T-cell (primary cell): ENCODE measurements around the gene SCFD2. TPM values are rescaled to one million over a fixed set of nuclear protein-coding genes. Genes with fewer than 3 reads are reported as not detected.
A peak's percentile ranks its signal among the peaks of the same experiment; 100 is the strongest.

Experiments used
- ATAC-seq, 4 experiments: fragments of 200-7000 bp in 3 of 4; fragments of 150-1000 bp in 1 of 4; cut with Tn5 transposase; replicated peaks in 1 of 4; 1 replicate in 3 of 4; 2 replicates in 1 of 4; pipeline ENCODE4 v1.10.0; 2021; ENCODE audit warnings: moderate library complexity in 3 of 4, mild to moderate bottlenecking in 2 of 4, moderate number of reproducible peaks in 1 of 4
- CTCF ChIA-PET, 2 donors: fragments of 300-600 bp; sonication (Branson Sonifier 250); formaldehyde crosslinking; loops; one replicate each; lab custom pipeline; 2022; ENCODE audit warnings: antibody characterized with exemption in 2 of 2; lab: Charles Lee
- POLR2A ChIA-PET, 2 donors: fragments of 300-600 bp; sonication (Branson Sonifier 250); formaldehyde crosslinking; loops; one replicate each; lab custom pipeline; 2022; ENCODE audit warnings: antibody characterized with exemption in 2 of 2; lab: Charles Lee
- DNase-seq, 35 experiments: peaks; one replicate each; pipeline versions ENCODE4 v3.0.0 to v3.0.0-alpha.2; 2013 to 2023
- H3K27ac ChIP-seq: one replicate; pipeline ENCODE4 v1.5.1; 2013; ENCODE audit warnings: low read length
- H3K27me3 ChIP-seq, 2 experiments: replicated peaks in 1 of 2; 1 replicate in 1 of 2; 2 replicates in 1 of 2; pipeline versions ENCODE4 v1.6.1 to v1.7.0; 2013; ENCODE audit warnings: low read length in 1 of 2, mixed read lengths in 1 of 2; ENCODE audit not compliant: control insufficient read depth in 2 of 2, insufficient read depth in 2 of 2; ENCODE audit errors: extremely low read depth in 1 of 2
- H3K36me3 ChIP-seq, 2 donors: 1 replicate in 1 of 2; 2 replicates in 1 of 2; pipeline versions ENCODE4 v1.6.1 to v1.7.0; 2013; ENCODE audit warnings: low read length in 1 of 2; ENCODE audit not compliant: control insufficient read depth in 2 of 2, insufficient read depth in 1 of 2; ENCODE audit errors: extremely low read depth in 1 of 2
- H3K4me1 ChIP-seq, 2 experiments: 1 replicate in 1 of 2; 2 replicates in 1 of 2; pipeline versions ENCODE4 v1.6.1 to v1.7.0; 2013; ENCODE audit warnings: low read length in 2 of 2, mixed read lengths in 1 of 2; ENCODE audit not compliant: insufficient read depth in 2 of 2, control insufficient read depth in 1 of 2; ENCODE audit errors: extremely low read depth in 1 of 2
- H3K4me3 ChIP-seq, 2 donors: 1 replicate in 1 of 2; 2 replicates in 1 of 2; pipeline versions ENCODE4 v1.5.1 to v1.7.0; 2013; ENCODE audit warnings: mild to moderate bottlenecking in 2 of 2, low read length in 1 of 2, moderate library complexity in 1 of 2; ENCODE audit not compliant: control insufficient read depth in 1 of 2; ENCODE audit errors: extremely low read depth in 1 of 2
- H3K9me3 ChIP-seq: 2 replicates; pipeline ENCODE4 v1.7.0; 2013
- H3K27ac Mint-ChIP-seq, 2 donors: one replicate each; pipeline ENCODE4 v1.8.0; 2020 to 2021; ENCODE audit warnings: mild to moderate bottlenecking in 2 of 2, mixed read lengths in 2 of 2
- H3K27me3 Mint-ChIP-seq, 2 donors: one replicate each; pipeline ENCODE4 v1.8.0; 2021 to 2022; ENCODE audit warnings: mixed read lengths in 2 of 2
- H3K36me3 Mint-ChIP-seq: one replicate; pipeline ENCODE4 v1.8.0; 2021; ENCODE audit warnings: mixed read lengths
- H3K4me1 Mint-ChIP-seq, 3 donors: one replicate each; pipeline ENCODE4 v1.8.0; 2020 to 2022; ENCODE audit warnings: mixed read lengths in 3 of 3, mild to moderate bottlenecking in 1 of 3
- H3K4me3 Mint-ChIP-seq, 3 donors: one replicate each; pipeline ENCODE4 v1.8.0; 2020 to 2022; ENCODE audit warnings: mild to moderate bottlenecking in 3 of 3, mixed read lengths in 3 of 3, moderate library complexity in 3 of 3
- H3K9me3 Mint-ChIP-seq, 3 donors: one replicate each; pipeline ENCODE4 v1.8.0; 2020 to 2022; ENCODE audit warnings: mixed read lengths in 3 of 3
- WGBS: methylation state at CpG from one replicate; pipeline ENCODE4 v1.1.5; 2013; ENCODE audit warnings: missing lambda C conversion rate; ENCODE audit not compliant: insufficient coverage; 5-methylcytosine and 5-hydroxymethylcytosine counted together
- total RNA-seq, 35 experiments: library from RNA in 6 of 35; stranded (reverse) in 6 of 35; fragments of 120-200 nt in 1 of 35; gene quantifications; one replicate each; pipeline versions ENCODE4 v1.2.1 to v1.2.4 and lab custom pipeline; 2013 to 2026

The SCFD2 gene
- total RNA-seq, 5 donors from 2014 or later (not counting 1 experiment from before 2014, with no cell fraction given) = 19.0 to 28.9 (median 21.8) TPM

- Histone ChIP-seq H3K4me1 (peaks cover 0 to 9% of the 10 kb centered on the region in 2 experiments), H3K4me3 (no peak overlapping the region), H3K36me3 (peaks cover 0 to 2% of the 10 kb centered on the region in 2 donors), H3K27ac (no peak overlapping the region), H3K9me3 (no peaks in the 10 kb centered on the region), H3K27me3 (no peaks in the 10 kb centered on the region)
- CTCF ChIA-PET = no interaction called here
- Mint-ChIP-seq H3K9me3 (no peaks in the 10 kb centered on the region), H3K27ac (no peak overlapping the region), H3K4me1 (peaks cover 7 to 13% (median 9%) of the 10 kb centered on the region in 3 donors), H3K27me3 (no peaks in the 10 kb centered on the region), H3K4me3 (no peak overlapping the region), H3K36me3 (peaks cover 51% of the 10 kb centered on the region)
- no peak for ATAC-seq
- 98% methylated on average over 6 of the region's 6 CpGs for WGBS
- POLR2A ChIA-PET = no interaction called here
- DNase-seq = no peak
Measured at GRCh38 chr4:52877694-52878093, 488.2 kb downstream of the SCFD2 start.

- CTCF ChIA-PET = no interaction called here
- ATAC-seq (no peak), DNase-seq (no peak)
- no peaks in the 10 kb centered on the region for H3K27me3 ChIP-seq
- 100% methylated on average over 2 of the region's 2 CpGs for WGBS
- no peak overlapping the region for H3K4me3 ChIP-seq
- Mint-ChIP-seq H3K27me3 (no peaks in the 10 kb centered on the region), H3K4me1 (peaks cover 7 to 13% (median 9%) of the 10 kb centered on the region in 3 donors), H3K36me3 (peaks cover 50% of the 10 kb centered on the region), H3K9me3 (no peaks in the 10 kb centered on the region), H3K4me3 (no peak overlapping the region), H3K27ac (no peak overlapping the region)
- POLR2A ChIA-PET = no interaction called here
- H3K9me3 ChIP-seq = no peaks in the 10 kb centered on the region
- H3K27ac ChIP-seq = no peak overlapping the region
- H3K36me3 ChIP-seq = peaks cover 0 to 2% of the 10 kb centered on the region in 2 donors
- H3K4me1 ChIP-seq = peaks cover 0 to 9% of the 10 kb centered on the region in 2 experiments
Measured at GRCh38 chr4:52877036-52877435, 488.8 kb downstream of the SCFD2 start.

GRCh38 chr4:52876069-52876468 is 489.8 kb downstream of the SCFD2 start:
- Histone ChIP-seq H3K27me3 (no peaks in the 10 kb centered on the region), H3K36me3 (peaks cover 0 to 2% of the 10 kb centered on the region in 2 donors), H3K4me3 (no peak overlapping the region), H3K9me3 (no peaks in the 10 kb centered on the region), H3K4me1 (peaks cover 0 to 9% of the 10 kb centered on the region in 2 experiments), H3K27ac (no peak overlapping the region)
- POLR2A ChIA-PET = no interaction called here
- WGBS = 100% methylated on average over 1 of the region's 4 CpGs
- Mint-ChIP-seq H3K4me1 (peaks cover 7 to 13% (median 9%) of the 10 kb centered on the region in 3 donors), H3K27me3 (no peaks in the 10 kb centered on the region), H3K36me3 (peaks cover 47% of the 10 kb centered on the region), H3K27ac (no peak overlapping the region), H3K4me3 (no peak overlapping the region), H3K9me3 (no peaks in the 10 kb centered on the region)
- DNase-seq (peak in 1 of 35 experiments; percentile 7), ATAC-seq (peak in 1 of 4 experiments; percentile 48)
- CTCF ChIA-PET = interaction anchor here in 1 of 2 donors (0.8 kb wide), 1 partner anchor 110 kb away, joined by 3 read pairs; no protein-coding TSS in a partner anchor

GRCh38 chr4:52874948-52875347 is 490.9 kb downstream of the SCFD2 start:
- ChIA-PET POLR2A (no interaction called here), CTCF (interaction anchor here in 1 of 2 donors (0.6 kb wide), 1 partner anchor 19 kb away, joined by 3 read pairs; no protein-coding TSS in a partner anchor)
- peaks cover 0 to 9% of the 10 kb centered on the region in 2 experiments for H3K4me1 ChIP-seq
- peaks cover 0 to 2% of the 10 kb centered on the region in 2 donors for H3K36me3 ChIP-seq
- no peaks in the 10 kb centered on the region for H3K27me3 ChIP-seq
- DNase-seq (no peak), ATAC-seq (no peak)
- H3K27ac ChIP-seq = no peak overlapping the region
- Mint-ChIP-seq H3K4me3 (no peak overlapping the region), H3K9me3 (no peaks in the 10 kb centered on the region), H3K27me3 (no peaks in the 10 kb centered on the region), H3K27ac (no peak overlapping the region), H3K36me3 (peaks cover 52% of the 10 kb centered on the region), H3K4me1 (peaks cover 7 to 13% (median 9%) of the 10 kb centered on the region in 3 donors)
- no peak overlapping the region for H3K4me3 ChIP-seq
- H3K9me3 ChIP-seq = no peaks in the 10 kb centered on the region
- WGBS = 100% methylated on average over 3 of the region's 5 CpGs

GRCh38 chr4:52873861-52874343 is 492.0 kb downstream of the SCFD2 start:
- Histone ChIP-seq H3K27me3 (no peaks in the 10 kb centered on the region), H3K4me1 (peaks cover 0 to 9% of the 10 kb centered on the region in 2 experiments), H3K4me3 (no peak overlapping the region), H3K9me3 (no peaks in the 10 kb centered on the region), H3K36me3 (peaks cover 0 to 2% of the 10 kb centered on the region in 2 donors), H3K27ac (no peak overlapping the region)
- Mint-ChIP-seq H3K27ac (no peak overlapping the region), H3K4me3 (no peak overlapping the region), H3K9me3 (no peaks in the 10 kb centered on the region), H3K4me1 (peaks cover 7 to 13% (median 9%) of the 10 kb centered on the region in 3 donors), H3K27me3 (no peaks in the 10 kb centered on the region), H3K36me3 (peaks cover 51% of the 10 kb centered on the region)
- DNase-seq (no peak), ATAC-seq (no peak)
- WGBS = 98% methylated on average over 10 of the region's 10 CpGs
- ChIA-PET CTCF (interaction anchor here in 1 of 2 donors (0.6 kb wide), 1 partner anchor 1145 kb away, joined by 3 read pairs; no protein-coding TSS in a partner anchor), POLR2A (no interaction called here)

- ChIA-PET POLR2A (no interaction called here), CTCF (interaction anchor here in 1 of 2 donors (0.6 kb wide), 1 partner anchor 498 kb away, joined by 3 read pairs; no protein-coding TSS in a partner anchor)
- H3K9me3 ChIP-seq = no peaks in the 10 kb centered on the region
- H3K36me3 ChIP-seq = peaks cover 0 to 2% of the 10 kb centered on the region in 2 donors
- H3K36me3 Mint-ChIP-seq = peaks cover 47% of the 10 kb centered on the region
- H3K27ac Mint-ChIP-seq = no peak overlapping the region
- no peaks in the 10 kb centered on the region for H3K27me3 Mint-ChIP-seq
- peaks cover 7 to 13% (median 9%) of the 10 kb centered on the region in 3 donors for H3K4me1 Mint-ChIP-seq
- WGBS = no CpG with 5 or more reads among the region's 1 CpG
- H3K9me3 Mint-ChIP-seq = no peaks in the 10 kb centered on the region
- H3K27ac ChIP-seq = no peak overlapping the region
- H3K4me3 Mint-ChIP-seq = no peak overlapping the region
- H3K4me1 ChIP-seq = peaks cover 0 to 9% of the 10 kb centered on the region in 2 experiments
- no peak overlapping the region for H3K4me3 ChIP-seq
- DNase-seq (no peak), ATAC-seq (no peak)
- no peaks in the 10 kb centered on the region for H3K27me3 ChIP-seq
Measured at GRCh38 chr4:52873191-52873590, 492.7 kb downstream of the SCFD2 start.
